NCI-H1417 (cell line): ENCODE measurements around the gene LMTK2.

Source experiments
- DNase-seq, 3 experiments: peaks; one replicate each; lab custom pipeline; 2025; lab: John Stamatoyannopoulos, UW

Gene LMTK2

GRCh38 chr7:98203261-98203963 is 96.8 kb downstream of the LMTK2 start:
- no peak for DNase-seq

- no peak for DNase-seq
Observed at GRCh38 chr7:98203964-98204605, 97.4 kb downstream of the LMTK2 start.

- DNase-seq, result no peak
Observed at GRCh38 chr7:98204670-98205069, 98.0 kb downstream of the LMTK2 start.

GRCh38 chr7:98205162-98205845 is 98.6 kb downstream of the LMTK2 start:
- DNase-seq, result no peak

- no peak for DNase-seq
Observed at GRCh38 chr7:98206451-98207330, 100.0 kb downstream of the LMTK2 start.

- DNase-seq, result no peak
Observed at GRCh38 chr7:98209166-98209920, 102.7 kb downstream of the LMTK2 start.

GRCh38 chr7:98210513-98211220 is 104.0 kb downstream of the LMTK2 start:
- peak; percentile 18 to 42 (median 22) for DNase-seq

GRCh38 chr7:98211221-98211675 is 104.6 kb downstream of the LMTK2 start, which contains the start of gene BHLHA15:
Gene BHLHA15 (plus strand): TSS chr7:98211439. CDS start chr7:98212310, 871 bp downstream.
- peak; percentile 40 to 64 (median 47) for DNase-seq

GRCh38 chr7:98211676-98212531 is 105.2 kb downstream of the LMTK2 start:
- no peak for DNase-seq

GRCh38 chr7:98212532-98213041 is 105.9 kb downstream of the LMTK2 start:
- no peak for DNase-seq

- DNase-seq, result no peak
Observed at GRCh38 chr7:98213296-98213887, 106.7 kb downstream of the LMTK2 start.

- no peak for DNase-seq
Observed at GRCh38 chr7:98213888-98214810, 107.5 kb downstream of the LMTK2 start.

- no peak for DNase-seq
Observed at GRCh38 chr7:98214811-98215321, 108.2 kb downstream of the LMTK2 start.

GRCh38 chr7:98215561-98216495 is 109.2 kb downstream of the LMTK2 start:
- peak in 2 of 3 experiments; percentile 20 to 62 for DNase-seq

- DNase-seq, result no peak
Observed at GRCh38 chr7:98216941-98217622, 110.4 kb downstream of the LMTK2 start.
